SK-N-SH (cell line): Measurements from ENCODE around the gene ENSA. TPM values are rescaled to one million over a fixed set of nuclear protein-coding genes. Genes with fewer than 3 reads are reported as not detected.

Experiments
- CTCF ChIA-PET: fragments of 300-600, 350-600 bp; formaldehyde crosslinking; extraction: SDS; loops from one replicate; lab custom pipeline; 2021; lab: Yijun Ruan, JAX
- POLR2A ChIA-PET: fragments of 350-600 bp; sonication (Branson Sonifier 250); formaldehyde crosslinking; extraction: SDS; loops from one replicate; lab custom pipeline; 2020; ENCODE audit warnings: antibody characterized with exemption, inconsistent platforms; lab: Yijun Ruan, JAX
- DNase-seq: peaks from one replicate; pipeline ENCODE4 v3.0.0; 2012
- H2AFZ ChIP-seq: fragments of 200-600 bp; sonication (generic); 2 replicates; pipeline ENCODE4 v1.8.1; 2016; ENCODE audit warnings: antibody characterized with exemption, mild to moderate bottlenecking, low read depth
- H3F3A ChIP-seq: fragments of 200-600 bp; sonication (generic); replicated peaks from 2 replicates; pipeline ENCODE3; 2016; ENCODE audit warnings: antibody characterized with exemption, mild to moderate bottlenecking; ENCODE audit not compliant: insufficient read depth
- H3K27ac ChIP-seq, 2 experiments: fragments of 200-500 bp in 1 of 2; fragments of 200-600 bp in 1 of 2; sonication (Bioruptor generic) in 1 of 2; sonication (generic), shearing (Covaris generic) in 1 of 2; 2 replicates each; pipeline versions ENCODE4 v1.5.1 to v1.6.1; 2014 to 2016; ENCODE audit warnings: low read depth in 2 of 2, inconsistent platforms in 1 of 2, low read length in 1 of 2, mild to moderate bottlenecking in 1 of 2, mixed read lengths in 1 of 2
- H3K27me3 ChIP-seq: fragments of 200-600 bp; sonication (generic), shearing (Covaris generic); 2 replicates; pipeline ENCODE4 v1.6.1; 2016; ENCODE audit warnings: mixed run types; ENCODE audit not compliant: insufficient read depth
- H3K36me3 ChIP-seq, 2 experiments: fragments of 200-500 bp in 1 of 2; fragments of 200-600 bp in 1 of 2; sonication (Bioruptor generic) in 1 of 2; sonication (generic) in 1 of 2; replicated peaks in 1 of 2; 2 replicates each; pipeline versions ENCODE3 to v1.5.1; 2014 to 2016; ENCODE audit warnings: low read length in 1 of 2, mild to moderate bottlenecking in 1 of 2; ENCODE audit not compliant: insufficient read depth in 2 of 2, control insufficient read depth in 1 of 2
- H3K4me1 ChIP-seq, 2 experiments: fragments of 200-500 bp in 1 of 2; fragments of 200-600 bp in 1 of 2; sonication (Bioruptor generic) in 1 of 2; sonication (generic), shearing (Covaris generic) in 1 of 2; 2 replicates each; pipeline versions ENCODE4 v1.5.1 to v1.6.1; 2014 to 2016; ENCODE audit warnings: low read depth in 1 of 2, low read length in 1 of 2, mixed run types in 1 of 2; ENCODE audit not compliant: insufficient read depth in 2 of 2, control insufficient read depth in 1 of 2
- H3K4me2 ChIP-seq: fragments of 200-600 bp; sonication (generic), shearing (Covaris generic); 2 replicates; pipeline ENCODE4 v1.6.1; 2017; ENCODE audit warnings: mixed run types
- H3K4me3 ChIP-seq, 2 experiments: fragments of 200-500 bp in 1 of 2; fragments of 200-600 bp in 1 of 2; sonication (Bioruptor generic) in 1 of 2; sonication (generic), shearing (Covaris generic) in 1 of 2; 2 replicates each; pipeline versions ENCODE4 v1.5.1 to v1.8.1; 2014 to 2016; ENCODE audit warnings: low read depth in 2 of 2, inconsistent platforms in 1 of 2, low read length in 1 of 2, mild to moderate bottlenecking in 1 of 2, mixed read lengths in 1 of 2, moderate library complexity in 1 of 2
- H3K79me2 ChIP-seq: fragments of 200-600 bp; sonication (generic); 2 replicates; pipeline ENCODE4 v1.8.1; 2017; ENCODE audit warnings: mild to moderate bottlenecking; ENCODE audit not compliant: insufficient read depth
- H3K9ac ChIP-seq: fragments of 200-600 bp; sonication (generic); 2 replicates; pipeline ENCODE4 v1.6.1; 2017; ENCODE audit warnings: mixed run types
- H3K9me2 ChIP-seq: fragments of 200-600 bp; sonication (generic); 2 replicates; pipeline ENCODE4 v1.6.1; 2017; ENCODE audit warnings: mixed run types
- H3K9me3 ChIP-seq: fragments of 200-600 bp; sonication (generic); 2 replicates; pipeline ENCODE4 v1.6.1; 2017; ENCODE audit warnings: mixed run types, mild to moderate bottlenecking, moderate library complexity
- H4K20me1 ChIP-seq: fragments of 200-600 bp; sonication (generic); 2 replicates; pipeline ENCODE4 v1.6.1; 2017; ENCODE audit warnings: mild to moderate bottlenecking, mixed run types; ENCODE audit not compliant: insufficient read depth
- ELF1 ChIP-seq: IDR thresholded peaks from 2 replicates; pipeline ENCODE4 v1.4.0; 2012
- EP300 ChIP-seq, 2 experiments: IDR thresholded peaks; 2 replicates each; pipeline versions ENCODE4 v1.4.0 to v1.6.1; 2012; ENCODE audit warnings: borderline replicate concordance in 1 of 2, low read depth in 1 of 2, low read length in 1 of 2
- EZH2phosphoT487 ChIP-seq: fragments of 200-600 bp; sonication (generic); IDR thresholded peaks from 2 replicates; pipeline ENCODE4 v1.6.1; 2017; ENCODE audit warnings: low read depth, mixed run types, mild to moderate bottlenecking, antibody characterized with exemption, moderate library complexity, borderline replicate concordance
- FOSL2 ChIP-seq: IDR thresholded peaks from 2 replicates; pipeline ENCODE4 v1.4.0; 2012; ENCODE audit warnings: low read depth, mild to moderate bottlenecking, moderate library complexity, borderline replicate concordance
- FOXM1 ChIP-seq: IDR thresholded peaks from 2 replicates; pipeline ENCODE4 v1.4.0; 2012; ENCODE audit warnings: low read depth, mild to moderate bottlenecking
- GABPA ChIP-seq: IDR thresholded peaks from 2 replicates; pipeline ENCODE4 v1.4.0; 2012; ENCODE audit warnings: low read depth, mild to moderate bottlenecking
- MEF2A ChIP-seq: IDR thresholded peaks from 2 replicates; pipeline ENCODE4 v1.4.0; 2012; ENCODE audit warnings: low read depth, borderline replicate concordance
- MXI1 ChIP-seq: IDR thresholded peaks from 2 replicates; pipeline ENCODE4 v1.6.1; 2012; ENCODE audit warnings: mild to moderate bottlenecking, low read depth, low read length, improper control_type of control experiment
- NFIC ChIP-seq: IDR thresholded peaks from 2 replicates; pipeline ENCODE4 v1.4.0; 2012; ENCODE audit warnings: borderline replicate concordance
- RCOR1 ChIP-seq: fragments of 150-350 bp; IDR thresholded peaks from 2 replicates; pipeline ENCODE4 v1.6.1; 2017; ENCODE audit warnings: antibody characterized with exemption, low read length
- RFX5 ChIP-seq: IDR thresholded peaks from 2 replicates; pipeline ENCODE4 v1.6.1; 2012; ENCODE audit warnings: mild to moderate bottlenecking, improper control_type of control experiment, low read length
- RXRA ChIP-seq: IDR thresholded peaks from 2 replicates; pipeline ENCODE4 v1.4.0; 2012; ENCODE audit warnings: low read depth, mild to moderate bottlenecking, borderline replicate concordance
- SIN3A ChIP-seq: IDR thresholded peaks from 2 replicates; pipeline ENCODE4 v1.6.1; 2012; ENCODE audit warnings: low read depth, mild to moderate bottlenecking, low read length, moderate library complexity, borderline replicate concordance
- TAF1 ChIP-seq: IDR thresholded peaks from 2 replicates; pipeline ENCODE4 v1.6.1; 2012; ENCODE audit warnings: low read depth, mild to moderate bottlenecking, low read length, moderate library complexity, borderline replicate concordance
- TCF12 ChIP-seq: IDR thresholded peaks from 2 replicates; pipeline ENCODE4 v1.4.0; 2012
- YY1 ChIP-seq: IDR thresholded peaks from 2 replicates; pipeline ENCODE4 v1.4.0; 2012; ENCODE audit warnings: low read depth, mild to moderate bottlenecking
- WGBS: methylation state at CpG from one replicate; pipeline ENCODE4 v1.1.6; 2017; ENCODE audit warnings: low lambda C conversion rate; 5-methylcytosine and 5-hydroxymethylcytosine counted together
- polyA plus RNA-seq, 3 experiments: library from polyadenylated mRNA; depleted of rRNA; stranded (reverse); fragments of >200 nt; gene quantifications; 2 replicates each; pipeline ENCODE4 v1.2.3, GENCODE V29; 2012
- TF ChIP-seq, protein P1 (sequence below): IDR thresholded peaks from 2 replicates; pipeline ENCODE4 v1.4.0; 2012; ENCODE audit warnings: low read depth, borderline replicate concordance
- TF ChIP-seq, protein P2 (sequence below): IDR thresholded peaks from 2 replicates; pipeline ENCODE4; 2012
- TF ChIP-seq, protein P3 (sequence below): IDR thresholded peaks from 2 replicates; pipeline ENCODE4 v1.4.0; 2012; ENCODE audit warnings: low read depth, borderline replicate concordance
- TF ChIP-seq, protein P4 (sequence below): IDR thresholded peaks from 2 replicates; pipeline ENCODE4 v1.6.1; 2012; ENCODE audit warnings: mild to moderate bottlenecking, low read depth, low read length, moderate library complexity

Gene ENSA
- polyA plus RNA-seq, 1 of the 3 experiments (the other 2 are of a cell fraction) = 56.3 TPM

DNA sequence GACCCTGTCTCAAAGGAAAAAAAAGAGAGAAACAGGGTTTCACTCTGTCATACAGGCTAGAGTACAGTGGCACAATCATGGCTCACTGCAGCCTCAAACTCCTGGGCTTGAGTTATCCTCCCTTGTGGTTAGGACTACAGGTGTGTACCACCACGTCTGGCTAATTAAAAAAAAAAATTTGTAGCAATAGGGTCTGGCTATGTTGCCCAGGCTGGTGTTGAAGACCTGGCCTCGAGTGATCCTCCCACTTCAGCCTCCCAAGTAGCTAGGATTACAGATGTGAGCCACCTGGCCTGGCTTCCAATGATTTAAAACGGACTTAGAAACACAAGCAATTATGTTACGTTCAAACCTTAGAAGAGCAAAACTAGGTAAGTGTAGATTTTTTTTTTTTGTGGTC lies 45.5 kb upstream of the ENSA start:
- no peaks in the 10 kb centered on the region for H3K9me2 ChIP-seq
- CTCF ChIA-PET = no interaction called here
- H3K79me2 ChIP-seq = peaks cover 11% of the 10 kb centered on the region; the same call in 1 of the 2 replicates
- no peaks in the 10 kb centered on the region for H3K27me3 ChIP-seq
- H3F3A ChIP-seq = peaks cover 11% of the 10 kb centered on the region
- no peak overlapping the region for H3K9ac ChIP-seq
- no peak overlapping the region for H3K4me2 ChIP-seq
- POLR2A ChIA-PET = no interaction called here
- H3K4me1 ChIP-seq = no peaks in the 10 kb centered on the region
- H4K20me1 ChIP-seq = no peaks in the 10 kb centered on the region
- peaks cover 0 to 8% of the 10 kb centered on the region in 2 experiments for H3K36me3 ChIP-seq
- no peak for DNase-seq
- 93% methylated on average over 4 of the region's 4 CpGs for WGBS
- TF ChIP-seq YY1 = no peak
- no peak for TF ChIP-seq RFX5
- TF ChIP-seq, protein P1, sequence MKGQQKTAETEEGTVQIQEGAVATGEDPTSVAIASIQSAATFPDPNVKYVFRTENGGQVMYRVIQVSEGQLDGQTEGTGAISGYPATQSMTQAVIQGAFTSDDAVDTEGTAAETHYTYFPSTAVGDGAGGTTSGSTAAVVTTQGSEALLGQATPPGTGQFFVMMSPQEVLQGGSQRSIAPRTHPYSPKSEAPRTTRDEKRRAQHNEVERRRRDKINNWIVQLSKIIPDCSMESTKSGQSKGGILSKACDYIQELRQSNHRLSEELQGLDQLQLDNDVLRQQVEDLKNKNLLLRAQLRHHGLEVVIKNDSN = no peak
- no peak for TF ChIP-seq EZH2phosphoT487
- no peak for TF ChIP-seq MEF2A
- TF ChIP-seq FOXM1 = no peak
- no peak for TF ChIP-seq ELF1
- TF ChIP-seq, protein P2, sequence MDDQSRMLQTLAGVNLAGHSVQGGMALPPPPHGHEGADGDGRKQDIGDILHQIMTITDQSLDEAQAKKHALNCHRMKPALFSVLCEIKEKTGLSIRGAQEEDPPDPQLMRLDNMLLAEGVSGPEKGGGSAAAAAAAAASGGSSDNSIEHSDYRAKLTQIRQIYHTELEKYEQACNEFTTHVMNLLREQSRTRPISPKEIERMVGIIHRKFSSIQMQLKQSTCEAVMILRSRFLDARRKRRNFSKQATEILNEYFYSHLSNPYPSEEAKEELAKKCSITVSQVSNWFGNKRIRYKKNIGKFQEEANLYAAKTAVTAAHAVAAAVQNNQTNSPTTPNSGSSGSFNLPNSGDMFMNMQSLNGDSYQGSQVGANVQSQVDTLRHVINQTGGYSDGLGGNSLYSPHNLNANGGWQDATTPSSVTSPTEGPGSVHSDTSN = no peak
- no peak for TF ChIP-seq TCF12
- TF ChIP-seq RCOR1 = no peak
- TF ChIP-seq NFIC = no peak
- no peak for TF ChIP-seq RXRA
- TF ChIP-seq, protein P3, sequence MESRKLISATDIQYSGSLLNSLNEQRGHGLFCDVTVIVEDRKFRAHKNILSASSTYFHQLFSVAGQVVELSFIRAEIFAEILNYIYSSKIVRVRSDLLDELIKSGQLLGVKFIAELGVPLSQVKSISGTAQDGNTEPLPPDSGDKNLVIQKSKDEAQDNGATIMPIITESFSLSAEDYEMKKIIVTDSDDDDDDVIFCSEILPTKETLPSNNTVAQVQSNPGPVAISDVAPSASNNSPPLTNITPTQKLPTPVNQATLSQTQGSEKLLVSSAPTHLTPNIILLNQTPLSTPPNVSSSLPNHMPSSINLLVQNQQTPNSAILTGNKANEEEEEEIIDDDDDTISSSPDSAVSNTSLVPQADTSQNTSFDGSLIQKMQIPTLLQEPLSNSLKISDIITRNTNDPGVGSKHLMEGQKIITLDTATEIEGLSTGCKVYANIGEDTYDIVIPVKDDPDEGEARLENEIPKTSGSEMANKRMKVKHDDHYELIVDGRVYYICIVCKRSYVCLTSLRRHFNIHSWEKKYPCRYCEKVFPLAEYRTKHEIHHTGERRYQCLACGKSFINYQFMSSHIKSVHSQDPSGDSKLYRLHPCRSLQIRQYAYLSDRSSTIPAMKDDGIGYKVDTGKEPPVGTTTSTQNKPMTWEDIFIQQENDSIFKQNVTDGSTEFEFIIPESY = no peak
- TF ChIP-seq SIN3A = no peak
- no peak for TF ChIP-seq FOSL2
- no peak for TF ChIP-seq MXI1
- TF ChIP-seq, all 33 proteins: peak for 0
- Histone ChIP-seq H3K9me3 (no peaks in the 10 kb centered on the region), H3K4me3 (no peak overlapping the region), H3K27ac (no peak overlapping the region), H2AFZ (no peak overlapping the region)

DNA sequence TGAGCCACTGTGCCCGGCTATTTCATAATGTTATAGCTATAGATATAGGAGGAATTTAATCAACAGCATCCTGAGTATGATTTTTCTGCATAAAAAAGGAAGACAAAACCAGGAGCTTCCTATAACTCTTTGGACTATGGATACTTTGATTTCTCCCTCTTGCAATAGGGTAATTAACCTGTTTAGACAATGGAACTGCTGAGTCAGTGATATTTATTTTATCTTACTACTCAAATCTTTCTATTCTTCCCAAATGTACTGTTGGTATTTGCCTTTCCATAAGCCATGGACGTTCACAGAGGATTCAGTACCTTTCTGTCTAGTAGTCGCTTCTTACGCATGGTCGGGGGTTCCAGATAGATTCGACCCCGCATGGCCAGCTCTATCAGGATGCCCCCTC lies 33.9 kb upstream of the ENSA start:
- DNase-seq = no peak
- Histone ChIP-seq H3F3A (peaks cover 4% of the 10 kb centered on the region), H3K36me3 (peaks cover 12 to 25% of the 10 kb centered on the region in 2 experiments), H3K79me2 (no peaks in the 10 kb centered on the region), H2AFZ (no peak overlapping the region), H3K4me2 (no peak overlapping the region), H3K9me2 (no peaks in the 10 kb centered on the region), H3K9me3 (no peaks in the 10 kb centered on the region), H3K4me1 (no peaks in the 10 kb centered on the region), H3K4me3 (no peak overlapping the region), H3K27ac (no peak overlapping the region), H4K20me1 (no peaks in the 10 kb centered on the region), H3K9ac (no peak overlapping the region), H3K27me3 (no peaks in the 10 kb centered on the region)
- CTCF ChIA-PET = no interaction called here
- POLR2A ChIA-PET = interaction anchor here (0.5 kb wide), 1 partner anchor 85 kb away, joined by 3 read pairs; no protein-coding TSS in a partner anchor
- 80% methylated on average over 7 of the region's 7 CpGs for WGBS
- TF ChIP-seq, protein P4, sequence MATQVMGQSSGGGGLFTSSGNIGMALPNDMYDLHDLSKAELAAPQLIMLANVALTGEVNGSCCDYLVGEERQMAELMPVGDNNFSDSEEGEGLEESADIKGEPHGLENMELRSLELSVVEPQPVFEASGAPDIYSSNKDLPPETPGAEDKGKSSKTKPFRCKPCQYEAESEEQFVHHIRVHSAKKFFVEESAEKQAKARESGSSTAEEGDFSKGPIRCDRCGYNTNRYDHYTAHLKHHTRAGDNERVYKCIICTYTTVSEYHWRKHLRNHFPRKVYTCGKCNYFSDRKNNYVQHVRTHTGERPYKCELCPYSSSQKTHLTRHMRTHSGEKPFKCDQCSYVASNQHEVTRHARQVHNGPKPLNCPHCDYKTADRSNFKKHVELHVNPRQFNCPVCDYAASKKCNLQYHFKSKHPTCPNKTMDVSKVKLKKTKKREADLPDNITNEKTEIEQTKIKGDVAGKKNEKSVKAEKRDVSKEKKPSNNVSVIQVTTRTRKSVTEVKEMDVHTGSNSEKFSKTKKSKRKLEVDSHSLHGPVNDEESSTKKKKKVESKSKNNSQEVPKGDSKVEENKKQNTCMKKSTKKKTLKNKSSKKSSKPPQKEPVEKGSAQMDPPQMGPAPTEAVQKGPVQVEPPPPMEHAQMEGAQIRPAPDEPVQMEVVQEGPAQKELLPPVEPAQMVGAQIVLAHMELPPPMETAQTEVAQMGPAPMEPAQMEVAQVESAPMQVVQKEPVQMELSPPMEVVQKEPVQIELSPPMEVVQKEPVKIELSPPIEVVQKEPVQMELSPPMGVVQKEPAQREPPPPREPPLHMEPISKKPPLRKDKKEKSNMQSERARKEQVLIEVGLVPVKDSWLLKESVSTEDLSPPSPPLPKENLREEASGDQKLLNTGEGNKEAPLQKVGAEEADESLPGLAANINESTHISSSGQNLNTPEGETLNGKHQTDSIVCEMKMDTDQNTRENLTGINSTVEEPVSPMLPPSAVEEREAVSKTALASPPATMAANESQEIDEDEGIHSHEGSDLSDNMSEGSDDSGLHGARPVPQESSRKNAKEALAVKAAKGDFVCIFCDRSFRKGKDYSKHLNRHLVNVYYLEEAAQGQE = no peak
- TF ChIP-seq EP300 (IDR thresholded peaks at IDR 0.05; ENCODE audit: borderline replicate concordance in 1 of 2, low read depth in 1 of 2, low read length in 1 of 2) = no peak
- TF ChIP-seq TCF12 = no peak
- no peak for TF ChIP-seq TAF1
- TF ChIP-seq, protein P3 = no peak
- TF ChIP-seq MEF2A = no peak
- TF ChIP-seq MXI1 = no peak
- no peak for TF ChIP-seq YY1
- no peak for TF ChIP-seq GABPA
